K562 (cell line): ENCODE results near the gene LCE3A. TPM values are rescaled to one million over a fixed set of nuclear protein-coding genes. Genes with fewer than 3 reads are reported as not detected.

ENCODE experiments used
- ATAC-seq: fragments of 200-7000 bp; cut with Tn5 transposase; 3 replicates; pipeline ENCODE4 v1.9.1; 2020; ENCODE audit warnings: moderate library complexity
- BruUV-seq: library from RNA; stranded (reverse); fragments of 400-500 nt; replicated peaks from 2 replicates; lab custom pipeline; 2021; lab: Mats Ljungman, UMichigan
- CTCF ChIA-PET: fragments of 300-600 bp; formaldehyde crosslinking; extraction: SDS; loops from one replicate; lab custom pipeline; 2021; ENCODE audit warnings: low intra/inter-chr PET ratio; lab: Yijun Ruan, JAX
- POLR2A ChIA-PET: fragments of 300-600, 350-650 bp; sonication (Branson Sonifier 250); formaldehyde crosslinking; extraction: SDS; loops from one replicate; lab custom pipeline; 2021; ENCODE audit warnings: antibody characterized with exemption, inconsistent platforms; lab: Yijun Ruan, JAX
- DNase-seq, 4 experiments: peaks; one replicate each; pipeline versions ENCODE4 v3.0.0 to v3.0.0-alpha.2; 2011 to 2018; ENCODE audit warnings: low spot score in 3 of 4, mixed read lengths in 3 of 4; ENCODE audit errors: extremely low read depth in 1 of 4
- FAIRE-seq: peaks from 2 replicates; lab custom pipeline; 2011; peaks lifted over from hg19 to GRCh38; lab: Jason Lieb, UNC
- H2AFZ ChIP-seq: 2 replicates; pipeline ENCODE4 v1.6.0; 2011; ENCODE audit warnings: low read depth, low read length, control low read depth, inconsistent platforms
- H3K27ac ChIP-seq: fragments of 200-600 bp; 3 replicates; pipeline ENCODE4 v1.8.0; 2011; ENCODE audit warnings: low read depth, mild to moderate bottlenecking, control low read depth, inconsistent platforms, low read length, moderate library complexity, mixed read lengths; ENCODE audit errors: extremely low read depth
- H3K27me3 ChIP-seq, 2 experiments: fragments of 300-600 bp in 1 of 2; 2 replicates in 1 of 2; 3 replicates in 1 of 2; pipeline versions ENCODE4 v1.6.0 to v1.8.0; 2011; ENCODE audit warnings: inconsistent platforms in 2 of 2, low read length in 2 of 2, mild to moderate bottlenecking in 1 of 2, mixed read lengths in 1 of 2, moderate library complexity in 1 of 2; ENCODE audit not compliant: control insufficient read depth in 2 of 2, insufficient read depth in 2 of 2
- H3K36me3 ChIP-seq: fragments of 300-600 bp; 3 replicates; pipeline ENCODE4 v1.8.0; 2011; ENCODE audit warnings: mild to moderate bottlenecking, low read length, inconsistent platforms; ENCODE audit not compliant: control insufficient read depth, insufficient read depth
- H3K4me1 ChIP-seq, 2 experiments: fragments of 200-600 bp in 1 of 2; replicated peaks in 1 of 2; 2 replicates in 1 of 2; 3 replicates in 1 of 2; pipeline versions ENCODE4 v1.5.1 to v1.8.0; 2011; ENCODE audit warnings: inconsistent platforms in 2 of 2, low read length in 2 of 2, mild to moderate bottlenecking in 1 of 2, mixed read lengths in 1 of 2, moderate library complexity in 1 of 2; ENCODE audit not compliant: control insufficient read depth in 2 of 2, insufficient read depth in 2 of 2
- H3K4me2 ChIP-seq: 2 replicates; pipeline ENCODE4 v1.6.1; 2011; ENCODE audit warnings: low read length, control low read depth, inconsistent platforms, mixed read lengths; ENCODE audit not compliant: insufficient read depth
- H3K4me3 ChIP-seq: fragments of 200-600 bp; sonication (generic), shearing (Covaris generic); 2 replicates; pipeline ENCODE4 v1.5.1; 2016; ENCODE audit warnings: control low read depth, inconsistent platforms
- H3K79me2 ChIP-seq: fragments of 200-600 bp; 3 replicates; pipeline ENCODE4 v1.8.0; 2011; ENCODE audit warnings: low read length, inconsistent platforms; ENCODE audit not compliant: control insufficient read depth, insufficient read depth
- H3K9ac ChIP-seq, 2 experiments: 2 replicates each; pipeline versions ENCODE4 v1.6.0 to v1.6.1; 2011; ENCODE audit warnings: low read depth in 2 of 2, low read length in 2 of 2, control low read depth in 1 of 2, inconsistent platforms in 1 of 2, mild to moderate bottlenecking in 1 of 2, mixed read lengths in 1 of 2; ENCODE audit not compliant: insufficient read depth in 1 of 2
- H3K9me1 ChIP-seq: one replicate; pipeline ENCODE4 v1.6.0; 2011; ENCODE audit warnings: inconsistent platforms, mild to moderate bottlenecking, low read length, moderate library complexity; ENCODE audit not compliant: control insufficient read depth, insufficient read depth
- H3K9me3 ChIP-seq: replicated peaks from 2 replicates; pipeline ENCODE4 v1.5.1; 2011; ENCODE audit warnings: low read depth, low read length, inconsistent platforms; ENCODE audit not compliant: control insufficient read depth, insufficient read depth
- H4K20me1 ChIP-seq: replicated peaks from 2 replicates; pipeline ENCODE4 v1.6.1; 2011; ENCODE audit warnings: low read length, inconsistent platforms, mixed read lengths; ENCODE audit not compliant: control insufficient read depth, insufficient read depth
- CBX8 ChIP-seq: fragments of 200-600 bp; sonication (generic); IDR thresholded peaks from 2 replicates; pipeline ENCODE4 v1.6.1; 2012; ENCODE audit warnings: borderline replicate concordance, mixed run types, low read depth, mild to moderate bottlenecking, moderate library complexity, mixed read lengths, low read length, control low read depth, inconsistent platforms; ENCODE audit not compliant: poor library complexity, severe bottlenecking; ENCODE audit errors: extremely low read depth
- WGBS: fragments of 100-300 bp; shearing (Covaris generic); methylation state at CpG from one replicate; pipeline ENCODE4 v1.1.6; 2016; ENCODE audit warnings: low coverage, mixed read lengths; ENCODE audit not compliant: insufficient coverage; ENCODE audit errors: missing lambda C conversion rate; 5-methylcytosine and 5-hydroxymethylcytosine counted together
- in situ Hi-C: fragments of 300-500 bp; cut with MboI; formaldehyde crosslinking; loops from 4 replicates; pipeline ENCODE4 v1.15.0; 2018; ENCODE audit warnings: inconsistent platforms, mixed read lengths
- intact Hi-C: fragments of 100-400 bp; cut with micrococcal nuclease; formaldehyde crosslinking; loops from 2 replicates; pipeline ENCODE4 v1.14.2; 2022
- polyA plus RNA-seq, 8 experiments: library from polyadenylated mRNA; depleted of rRNA in 4 of 8; stranded (reverse) in 5 of 8; unstranded in 3 of 8; fragments of >200 nt; fragmentation: Nextera tagmentation in 2 of 8; fragmentation: Illumina TruSeq in 1 of 8; extraction: Ambion mirVana in 2 of 8; extraction: Trizol in 1 of 8; gene quantifications; 2 replicates each; pipeline versions ENCODE4 v1.2.1 to v1.2.3, GENCODE V29; 2011 to 2014; ENCODE audit warnings: inconsistent platforms in 1 of 8, missing spikeins in 1 of 8
- total RNA-seq, 7 experiments: library from RNA; depleted of rRNA in 6 of 7; stranded (reverse); fragments of >200 nt in 6 of 7; fragmentation: Illumina TruSeq in 2 of 7; extraction: Trizol in 2 of 7; gene quantifications; 2 replicates each; pipeline versions ENCODE4 v1.2.1 to v1.2.3, GENCODE V29; 2011 to 2021; ENCODE audit warnings: low replicate concordance in 1 of 7
- TF ChIP-seq, protein P1 (sequence below): sonication (generic); formaldehyde crosslinking; IDR thresholded peaks from 2 replicates; pipeline ENCODE4 v1.8.1; 2023; ENCODE audit warnings: mild to moderate bottlenecking, missing genetic modification reagents, moderate library complexity
- TF ChIP-seq, protein P2 (sequence below): fragments of 250-450 bp; sonication (Bioruptor Pico); IDR thresholded peaks from 2 replicates; pipeline ENCODE4 v1.8.0; 2022; ENCODE audit warnings: inconsistent platforms

The LCE3A gene
- total and polyA plus RNA-seq, 9 of the 15 experiments (the other 6 are each of a cell fraction or from before 2014, with no cell fraction given), result not detected

DNA sequence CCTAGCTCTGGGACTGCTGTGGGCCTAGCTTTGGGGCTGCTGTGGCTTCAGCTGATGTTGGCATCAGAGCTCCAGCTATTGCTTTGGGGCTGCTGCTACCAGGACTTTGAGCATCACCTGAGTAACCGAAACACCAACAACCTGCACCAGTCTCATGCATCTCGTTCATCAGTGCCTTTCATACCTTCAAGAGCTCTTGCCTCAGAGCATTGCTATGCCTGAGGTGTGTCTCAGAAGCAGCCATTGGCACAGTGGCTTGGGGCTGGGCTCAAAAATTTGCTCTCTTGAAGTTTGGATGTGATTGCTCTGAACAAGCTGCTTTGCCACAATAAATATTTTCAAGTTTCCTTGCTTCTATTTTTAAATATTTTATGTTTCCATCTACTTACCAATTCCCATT is 33.6 kb upstream of the LCE3A start:
- no peak overlapping the region for H3K4me2 ChIP-seq
- H3K4me3 ChIP-seq, result no peak overlapping the region
- H4K20me1 ChIP-seq, result no peaks in the 10 kb centered on the region
- no peaks in the 10 kb centered on the region for H3K9me3 ChIP-seq
- no peak overlapping the region for H3K9ac ChIP-seq
- in situ Hi-C loops, result loop anchor here (10.0 kb wide), 1 partner anchor 568 kb away; no protein-coding TSS in a partner anchor
- H3K9me1 ChIP-seq, result no peaks in the 10 kb centered on the region
- H3K79me2 ChIP-seq, result no peaks in the 10 kb centered on the region
- no peak for DNase-seq
- FAIRE-seq, result no peak
- H3K36me3 ChIP-seq, result no peaks in the 10 kb centered on the region
- BruUV-seq, result no TSS peak
- no peak overlapping the region for H2AFZ ChIP-seq
- H3K27me3 ChIP-seq, result no peaks in the 10 kb centered on the region
- no peak overlapping the region for H3K27ac ChIP-seq
- ATAC-seq, result no peak
- CTCF ChIA-PET, result no interaction called here
- TF ChIP-seq, protein P1, sequence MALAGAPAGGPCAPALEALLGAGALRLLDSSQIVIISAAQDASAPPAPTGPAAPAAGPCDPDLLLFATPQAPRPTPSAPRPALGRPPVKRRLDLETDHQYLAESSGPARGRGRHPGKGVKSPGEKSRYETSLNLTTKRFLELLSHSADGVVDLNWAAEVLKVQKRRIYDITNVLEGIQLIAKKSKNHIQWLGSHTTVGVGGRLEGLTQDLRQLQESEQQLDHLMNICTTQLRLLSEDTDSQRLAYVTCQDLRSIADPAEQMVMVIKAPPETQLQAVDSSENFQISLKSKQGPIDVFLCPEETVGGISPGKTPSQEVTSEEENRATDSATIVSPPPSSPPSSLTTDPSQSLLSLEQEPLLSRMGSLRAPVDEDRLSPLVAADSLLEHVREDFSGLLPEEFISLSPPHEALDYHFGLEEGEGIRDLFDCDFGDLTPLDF (CRISPR knock-in tag), result no peak
- TF ChIP-seq, protein P2, sequence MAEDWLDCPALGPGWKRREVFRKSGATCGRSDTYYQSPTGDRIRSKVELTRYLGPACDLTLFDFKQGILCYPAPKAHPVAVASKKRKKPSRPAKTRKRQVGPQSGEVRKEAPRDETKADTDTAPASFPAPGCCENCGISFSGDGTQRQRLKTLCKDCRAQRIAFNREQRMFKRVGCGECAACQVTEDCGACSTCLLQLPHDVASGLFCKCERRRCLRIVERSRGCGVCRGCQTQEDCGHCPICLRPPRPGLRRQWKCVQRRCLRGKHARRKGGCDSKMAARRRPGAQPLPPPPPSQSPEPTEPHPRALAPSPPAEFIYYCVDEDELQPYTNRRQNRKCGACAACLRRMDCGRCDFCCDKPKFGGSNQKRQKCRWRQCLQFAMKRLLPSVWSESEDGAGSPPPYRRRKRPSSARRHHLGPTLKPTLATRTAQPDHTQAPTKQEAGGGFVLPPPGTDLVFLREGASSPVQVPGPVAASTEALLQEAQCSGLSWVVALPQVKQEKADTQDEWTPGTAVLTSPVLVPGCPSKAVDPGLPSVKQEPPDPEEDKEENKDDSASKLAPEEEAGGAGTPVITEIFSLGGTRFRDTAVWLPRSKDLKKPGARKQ (CRISPR knock-in tag), result no peak
- TF ChIP-seq CBX8, result no peak
- intact Hi-C loops, result loop anchor here (10.0 kb wide), 2 partner anchors 88 to 538 kb away; no protein-coding TSS in a partner anchor
- WGBS, result 4% methylated on average over 2 of the region's 2 CpGs
- no peaks in the 10 kb centered on the region for H3K4me1 ChIP-seq
- POLR2A ChIA-PET, result no interaction called here
